ENCODE measurements around the gene NR1H2. TPM values are rescaled to one million over a fixed set of nuclear protein-coding genes. Genes with fewer than 3 reads are reported as not detected.
"Not testable (repeated sequence)": the region's sequence is repeated elsewhere in the genome, so short reads cannot be mapped to it uniquely, and the experiment has no call there.

The NR1H2 gene
- 10 to 100 TPM; 56.4 to 64.1 TPM for total RNA-seq

DNA sequence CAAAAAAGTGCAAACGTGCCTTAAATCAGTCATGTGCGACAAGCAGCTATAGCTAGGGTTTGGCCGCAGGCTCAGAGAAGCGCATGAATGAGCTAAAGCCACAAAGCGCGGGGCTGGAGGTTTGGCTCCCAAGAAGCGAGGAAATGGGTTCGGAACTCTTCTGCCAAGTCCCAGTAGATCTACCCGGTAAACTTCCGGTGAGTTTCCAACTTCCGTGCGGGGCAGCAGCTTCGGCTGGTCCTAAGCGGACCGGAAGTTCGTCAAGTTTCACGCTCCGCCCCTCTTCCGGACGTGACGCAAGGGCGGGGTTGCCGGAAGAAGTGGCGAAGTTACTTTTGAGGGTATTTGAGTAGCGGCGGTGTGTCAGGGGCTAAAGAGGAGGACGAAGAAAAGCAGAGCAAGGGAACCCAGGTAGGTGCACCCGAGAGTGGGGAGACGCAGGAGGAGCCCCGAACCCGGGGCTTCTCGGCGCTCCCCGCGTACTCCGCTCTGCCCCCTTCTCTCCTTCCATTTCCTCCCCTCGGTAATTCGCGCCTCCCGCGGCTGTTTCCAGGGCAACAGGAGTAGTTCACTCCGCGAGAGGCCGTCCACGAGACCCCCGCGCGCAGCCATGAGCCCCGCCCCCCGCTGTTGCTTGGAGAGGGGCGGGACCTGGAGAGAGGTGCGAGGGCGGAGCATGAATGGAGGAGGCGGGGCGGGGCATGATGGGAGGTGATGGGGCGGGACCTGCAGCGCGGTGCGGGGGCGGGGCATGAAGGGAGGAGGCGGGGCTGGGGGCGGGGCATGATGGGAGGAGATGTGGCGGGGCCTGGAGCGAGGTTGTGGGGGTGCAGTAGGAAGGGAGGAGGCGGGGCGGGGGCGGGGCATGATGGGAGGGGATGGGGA, at the start of gene NR1H2:
TSS of gene NR1H2 (plus strand) at position 292 of the 885 bp plus-strand sequence. CDS start 1,149 bp downstream, outside the sequence.
- ChIA-PET CTCF (interaction anchor here (1.3 to 1.5 kb wide), 4 partner anchors 9 to 19 kb away, joined by 4 to 19 read pairs (median 4); no protein-coding TSS in a partner anchor), POLR2A (interaction anchor here (0.7 to 2.0 kb wide), 5 partner anchors 8 to 1412 kb away, joined by 3 to 8 read pairs (median 4); partner anchors contain the start of gene POLD1)
- peak; percentile 89 for ATAC-seq
- peak within 1 kb of the TSS; percentile 98 for H3K27ac Mint-ChIP-seq
- peak within 1 kb of the TSS; percentile 86 for H3K4me3 Mint-ChIP-seq
- no peaks in the 10 kb centered on the region for H3K27me3 Mint-ChIP-seq (ENCODE audit: low read depth)
- H3K36me3 Mint-ChIP-seq (ENCODE audit: low read depth), result peaks cover 32% of the 10 kb centered on the region
- H3K4me1 Mint-ChIP-seq (ENCODE audit: low read depth), result peaks cover 23% of the 10 kb centered on the region
- H3K9me3 Mint-ChIP-seq (ENCODE audit: insufficient read depth), result no peaks in the 10 kb centered on the region
- peak; percentile 96 for DNase-seq

DNA sequence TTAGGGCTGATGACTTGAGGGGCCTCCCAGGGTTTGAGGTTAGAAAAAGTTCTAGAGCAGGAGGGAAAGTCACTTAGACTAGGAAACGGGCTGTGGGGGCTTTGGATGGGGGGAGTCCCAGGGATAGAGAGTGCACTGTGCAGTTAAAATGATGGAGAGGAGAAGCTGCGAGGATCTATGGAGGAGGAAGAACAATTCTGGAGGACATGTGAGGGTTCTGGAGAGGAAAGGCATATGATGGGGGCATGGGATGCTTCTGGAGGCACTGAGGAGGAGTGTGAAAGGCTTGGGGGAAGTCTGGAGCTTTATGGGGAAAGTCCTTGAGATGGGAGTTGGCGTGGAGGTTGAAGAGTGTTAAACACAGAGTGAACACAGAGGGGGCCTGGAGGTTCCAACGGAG, 49.2 kb upstream of the NR1H2 start:
- no peak overlapping the region for H3K4me3 Mint-ChIP-seq
- H3K4me1 Mint-ChIP-seq (ENCODE audit: low read depth), result peaks cover 51% of the 10 kb centered on the region
- ATAC-seq, result no peak
- H3K27me3 Mint-ChIP-seq (ENCODE audit: low read depth), result peaks cover 41% of the 10 kb centered on the region
- ChIA-PET POLR2A (no interaction called here), CTCF (no interaction called here)
- peaks cover 13% of the 10 kb centered on the region for H3K36me3 Mint-ChIP-seq (ENCODE audit: low read depth)
- no peak for DNase-seq
- no peaks in the 10 kb centered on the region for H3K9me3 Mint-ChIP-seq (ENCODE audit: insufficient read depth)
- H3K27ac Mint-ChIP-seq, result no peak overlapping the region

DNA sequence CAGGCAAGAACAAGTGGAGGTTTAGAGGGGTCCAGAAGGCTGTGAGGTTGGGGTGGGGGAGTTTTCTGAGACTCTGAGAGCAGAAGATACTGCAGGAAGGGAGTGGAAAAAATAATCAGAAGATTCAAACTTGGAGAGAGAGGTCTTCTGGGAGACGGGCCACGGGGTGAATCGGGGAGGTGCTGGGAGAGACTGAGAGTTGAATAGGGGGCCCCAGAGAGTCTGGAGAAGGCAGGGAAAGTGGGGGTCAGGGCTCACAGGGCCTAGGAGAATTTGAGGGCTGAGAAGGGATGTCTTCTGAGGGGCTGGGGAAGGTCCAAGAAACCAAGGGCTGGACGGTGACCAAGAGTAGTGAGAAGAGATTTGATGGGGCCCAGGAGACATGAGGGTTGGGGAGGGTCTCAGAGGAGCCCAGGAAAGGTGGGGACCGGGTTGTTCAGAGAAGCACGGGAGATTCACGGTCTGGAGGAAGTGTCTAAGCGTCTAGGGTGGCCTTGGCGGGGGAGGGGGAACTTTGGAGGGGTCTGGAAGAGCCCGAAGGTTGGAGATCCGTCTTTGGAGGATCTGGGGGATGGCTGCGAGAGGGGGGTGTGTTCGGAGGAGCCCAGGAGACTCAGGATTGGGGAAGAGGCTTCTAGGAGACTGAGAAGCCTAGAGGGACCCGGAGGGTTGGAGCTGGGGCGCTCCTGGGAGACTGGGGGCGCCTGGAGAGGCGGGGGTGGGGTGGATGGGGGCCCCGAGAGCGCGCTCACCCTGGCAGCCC, 48.6 kb upstream of the NR1H2 start:
- Mint-ChIP-seq H3K27me3 (ENCODE audit: low read depth) (peaks cover 46% of the 10 kb centered on the region), H3K4me1 (ENCODE audit: low read depth) (peaks cover 58% of the 10 kb centered on the region), H3K4me3 (peak overlapping the region; percentile 49), H3K9me3 (ENCODE audit: insufficient read depth) (no peaks in the 10 kb centered on the region), H3K27ac (peak overlapping the region; percentile 50), H3K36me3 (ENCODE audit: low read depth) (peaks cover 13% of the 10 kb centered on the region)
- DNase-seq, result no peak
- ChIA-PET CTCF (interaction anchor here (1.3 kb wide), 1 partner anchor 57 kb away, joined by 3 read pairs; the partner anchor contains the start of gene POLD1), POLR2A (no interaction called here)
- no peak for ATAC-seq

DNA sequence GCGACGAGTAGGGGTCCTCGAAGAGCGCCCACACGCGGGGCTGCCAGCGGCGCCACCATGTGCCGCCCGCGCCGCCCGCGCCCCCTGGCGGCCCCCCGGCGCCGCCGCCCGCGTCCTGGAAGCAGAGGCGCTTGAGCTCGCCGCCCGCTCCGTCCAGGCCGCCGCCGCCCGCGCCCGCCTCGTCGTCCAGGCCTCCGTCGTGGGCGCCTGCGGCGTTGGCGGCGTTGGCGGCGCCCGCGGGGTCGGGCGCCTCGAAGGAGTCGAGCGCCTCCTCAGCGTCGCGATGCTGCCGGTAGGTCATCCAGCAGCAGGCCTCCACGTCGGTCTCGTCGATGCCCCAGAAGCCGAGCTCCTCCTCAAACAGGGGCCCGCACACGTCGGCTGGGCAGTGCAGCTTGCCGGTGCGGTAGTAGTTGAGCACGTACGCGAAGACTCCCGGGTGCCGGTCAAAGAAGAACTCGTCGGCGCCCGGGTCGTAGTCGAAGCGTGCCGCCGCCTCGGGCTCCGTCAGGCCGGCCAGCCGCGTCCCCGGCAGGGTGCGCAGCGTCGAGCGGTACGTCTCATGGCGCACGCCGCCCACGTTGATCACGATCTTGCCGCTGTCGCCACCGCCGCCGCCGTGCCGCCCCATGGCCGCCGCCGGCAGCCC, 47.9 kb upstream of the NR1H2 start:
- Mint-ChIP-seq H3K9me3 (ENCODE audit: insufficient read depth) (no peaks in the 10 kb centered on the region), H3K4me1 (ENCODE audit: low read depth) (peaks cover 61% of the 10 kb centered on the region), H3K27ac (no peak overlapping the region), H3K4me3 (no peak overlapping the region), H3K27me3 (ENCODE audit: low read depth) (peaks cover 48% of the 10 kb centered on the region), H3K36me3 (ENCODE audit: low read depth) (peaks cover 13% of the 10 kb centered on the region)
- POLR2A ChIA-PET, result no interaction called here
- CTCF ChIA-PET, result interaction anchor here (1.3 kb wide), 3 partner anchors 10 to 56 kb away, joined by 3 to 7 read pairs (median 3); partner anchors contain the start of gene POLD1
- DNase-seq (no peak), ATAC-seq (no peak)

DNA sequence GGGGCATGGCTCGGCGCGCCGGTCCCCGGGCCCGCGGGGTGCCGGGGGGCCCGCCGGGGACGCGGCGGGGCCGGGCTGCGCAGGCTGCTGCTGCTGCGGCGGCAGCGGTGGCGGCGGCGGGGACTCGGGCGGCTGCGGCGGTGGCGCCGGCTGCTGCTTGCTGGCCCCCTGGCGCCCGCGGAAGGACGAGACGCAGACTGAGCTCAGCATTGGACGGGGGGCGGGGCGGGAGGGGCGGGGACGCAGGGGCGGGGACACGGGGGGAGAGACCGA, 47.4 kb upstream of the NR1H2 start:
- CTCF ChIA-PET, result interaction anchor here (0.6 to 1.3 kb wide), 4 partner anchors 9 to 55 kb away, joined by 3 to 7 read pairs (median 3); partner anchors contain the start of gene POLD1

DNA sequence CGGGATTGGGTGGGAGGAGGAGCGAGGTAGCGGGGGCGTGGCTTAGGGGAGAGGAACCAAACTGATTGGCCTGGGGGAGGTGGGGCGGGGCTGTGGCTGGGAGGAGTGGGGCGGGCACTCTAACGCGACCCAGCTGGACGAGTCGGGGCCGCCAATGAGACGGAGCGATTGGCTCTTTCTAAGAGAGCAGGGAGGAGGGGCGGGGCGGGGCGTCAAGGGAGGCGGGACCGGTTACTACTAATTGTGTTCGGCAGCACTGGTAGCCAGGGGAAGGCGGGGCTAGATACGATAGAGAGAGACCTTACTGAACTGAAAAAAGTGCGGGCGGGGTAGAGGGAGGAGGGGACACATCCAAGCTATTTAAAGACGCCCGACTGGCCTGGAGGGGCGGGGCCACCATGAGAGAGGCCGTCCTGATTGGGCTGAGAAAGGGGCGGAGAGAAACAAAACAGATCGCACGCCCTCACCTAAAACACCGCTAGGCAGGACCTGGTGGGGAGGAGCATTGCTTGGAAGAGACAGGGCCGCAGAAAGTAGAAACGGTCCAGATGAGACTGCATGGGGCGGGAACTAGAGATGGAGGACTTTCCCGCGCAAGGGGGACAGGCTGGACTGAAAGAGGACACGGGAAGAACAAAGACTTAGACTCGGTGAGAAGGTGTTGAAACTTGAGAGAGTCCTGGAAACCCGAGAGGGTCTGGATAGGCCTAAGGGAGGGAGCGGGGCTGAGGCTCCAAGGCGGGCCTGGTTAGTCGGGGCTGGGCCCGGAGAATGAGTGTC, 46.9 kb upstream of the NR1H2 start, which contains the start of gene KCNC3:
TSS of gene KCNC3 (minus strand) at position 232 of the 780 bp plus-strand sequence. CDS start 295 bp downstream, outside the sequence.
- H3K36me3 Mint-ChIP-seq (ENCODE audit: low read depth), result peaks cover 15% of the 10 kb centered on the region
- H3K4me1 Mint-ChIP-seq (ENCODE audit: low read depth), result peaks cover 71% of the 10 kb centered on the region
- no peaks in the 10 kb centered on the region for H3K9me3 Mint-ChIP-seq (ENCODE audit: insufficient read depth)
- peak; percentile 92 for DNase-seq
- H3K4me3 Mint-ChIP-seq, result peak within 1 kb of the TSS; percentile 65
- ATAC-seq, result peak; percentile 55
- POLR2A ChIA-PET, result no interaction called here
- peak within 1 kb of the TSS; percentile 65 for H3K27ac Mint-ChIP-seq
- CTCF ChIA-PET, result interaction anchor here (0.6 to 1.3 kb wide), 4 partner anchors 9 to 55 kb away, joined by 3 to 7 read pairs (median 3); partner anchors contain the start of gene POLD1
- peaks cover 48% of the 10 kb centered on the region for H3K27me3 Mint-ChIP-seq (ENCODE audit: low read depth)

More for the DNA sequence above, 47.4 kb upstream of the NR1H2 start:
- Mint-ChIP-seq H3K4me3 (no peak overlapping the region), H3K27ac (no peak overlapping the region), H3K4me1 (ENCODE audit: low read depth) (peaks cover 66% of the 10 kb centered on the region), H3K9me3 (ENCODE audit: insufficient read depth) (no peaks in the 10 kb centered on the region), H3K36me3 (ENCODE audit: low read depth) (peaks cover 13% of the 10 kb centered on the region), H3K27me3 (ENCODE audit: low read depth) (peaks cover 48% of the 10 kb centered on the region)
- DNase-seq (no peak), ATAC-seq (no peak)
- POLR2A ChIA-PET, result no interaction called here

DNA sequence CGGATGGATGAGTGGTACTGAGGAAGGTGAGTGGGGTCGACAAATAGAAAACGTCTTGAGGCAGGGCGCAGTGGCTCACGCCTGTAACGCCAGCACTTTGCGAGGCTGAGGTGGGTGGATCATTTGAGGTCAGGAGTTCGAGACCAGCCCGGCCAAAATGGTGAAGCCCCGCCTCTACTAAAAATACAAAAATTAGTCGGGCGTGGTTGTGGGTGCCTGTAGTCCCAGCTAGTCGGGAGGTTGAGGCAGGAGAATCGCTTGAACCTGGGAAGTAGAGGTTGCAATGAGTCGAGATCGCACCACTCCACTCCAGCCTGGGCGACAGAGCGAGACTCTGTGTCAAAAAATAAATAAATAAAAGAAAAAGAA, 46.3 kb upstream of the NR1H2 start:
- DNase-seq; H3K9me3 Mint-ChIP-seq (ENCODE audit: insufficient read depth); POLR2A ChIA-PET; CTCF ChIA-PET; ATAC-seq: not testable (repeated sequence)
- peaks cover 15% of the 10 kb centered on the region for H3K36me3 Mint-ChIP-seq (ENCODE audit: low read depth)
- H3K4me1 Mint-ChIP-seq (ENCODE audit: low read depth), result peaks cover 74% of the 10 kb centered on the region
- H3K4me3 Mint-ChIP-seq, result peak overlapping the region; percentile 65
- H3K27me3 Mint-ChIP-seq (ENCODE audit: low read depth), result peaks cover 46% of the 10 kb centered on the region
- H3K27ac Mint-ChIP-seq, result peak overlapping the region; percentile 65

DNA sequence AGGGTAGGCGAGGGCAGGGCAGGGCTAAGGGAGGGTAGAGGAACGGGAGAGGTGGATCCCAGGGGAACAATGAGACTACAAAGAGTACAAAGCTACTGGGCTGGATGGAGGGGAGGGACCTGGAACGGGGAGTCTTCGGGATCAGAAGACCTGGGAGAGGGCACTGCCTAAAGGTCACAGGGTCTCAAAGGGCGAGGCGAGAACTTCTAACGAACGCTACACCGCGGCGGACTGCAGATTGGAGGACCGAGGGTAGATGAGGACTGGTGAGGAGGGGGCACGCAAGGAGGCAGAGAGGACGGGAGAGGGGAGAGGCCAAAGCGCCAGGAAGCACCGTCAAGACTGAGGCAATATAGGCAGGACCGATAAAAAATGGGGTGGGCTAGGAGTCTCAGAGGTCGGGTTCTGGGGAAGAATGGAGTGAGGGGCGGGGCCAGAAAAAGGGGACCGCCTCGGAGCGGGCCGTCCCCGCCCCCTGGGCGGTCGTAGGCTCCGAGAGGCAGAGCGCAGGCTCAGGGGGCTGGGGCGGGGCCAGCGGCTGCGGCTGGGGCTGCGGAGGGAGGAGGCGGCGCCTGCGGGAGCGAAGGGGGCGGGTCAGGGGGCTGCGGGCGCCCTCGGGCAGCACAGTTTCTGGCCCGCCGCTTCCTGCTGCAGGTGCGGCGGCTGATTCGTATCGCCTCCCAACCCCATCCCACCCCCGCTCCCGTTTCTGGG, 45.7 kb upstream of the NR1H2 start:
- ATAC-seq, result peak; percentile 62
- H3K4me3 Mint-ChIP-seq, result peak overlapping the region; percentile 68
- peak overlapping the region; percentile 78 for H3K27ac Mint-ChIP-seq
- ChIA-PET CTCF (no interaction called here), POLR2A (no interaction called here)
- peaks cover 15% of the 10 kb centered on the region for H3K36me3 Mint-ChIP-seq (ENCODE audit: low read depth)
- H3K4me1 Mint-ChIP-seq (ENCODE audit: low read depth), result peaks cover 76% of the 10 kb centered on the region
- peak; percentile 89 for DNase-seq
- peaks cover 45% of the 10 kb centered on the region for H3K27me3 Mint-ChIP-seq (ENCODE audit: low read depth)
- no peaks in the 10 kb centered on the region for H3K9me3 Mint-ChIP-seq (ENCODE audit: insufficient read depth)

DNA sequence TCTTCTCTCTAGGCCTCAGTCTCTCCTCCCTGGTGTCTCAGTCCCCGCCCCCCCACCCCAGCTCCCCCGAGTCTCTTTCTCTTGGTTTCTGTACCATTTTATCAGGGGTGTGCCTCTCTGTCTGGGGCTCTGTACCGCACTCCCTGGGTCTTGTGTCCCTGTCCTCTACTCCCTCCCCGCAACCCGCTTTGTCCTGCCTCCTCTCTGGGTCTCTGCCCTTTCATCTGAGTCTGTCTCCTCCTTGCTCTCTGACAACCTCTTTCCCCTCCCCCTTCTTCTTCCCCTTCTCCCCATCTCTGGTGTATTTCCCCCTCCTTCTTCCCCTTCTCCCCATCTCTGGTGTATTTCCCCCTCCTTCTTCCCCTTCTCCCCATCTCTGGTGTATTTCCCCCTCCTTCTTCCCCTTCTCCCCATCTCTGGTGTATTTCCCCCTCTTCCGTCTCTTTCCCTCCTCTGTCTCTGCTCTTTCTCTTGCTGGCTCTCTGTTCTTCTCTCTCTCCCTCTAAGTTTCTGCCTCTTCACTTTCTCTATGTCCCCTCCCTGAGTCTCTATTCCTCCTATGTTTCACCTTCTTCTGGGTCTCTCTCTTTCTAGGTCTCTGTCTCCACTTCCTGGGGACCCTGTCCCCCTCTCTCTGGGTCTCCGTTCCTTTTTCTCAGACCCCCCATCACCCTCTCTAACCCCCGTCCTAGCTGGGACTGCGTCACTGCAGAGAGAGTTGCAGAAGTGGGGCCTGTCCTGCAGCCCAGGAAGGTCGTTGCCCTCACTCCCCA, 44.9 kb upstream of the NR1H2 start:
- CTCF ChIA-PET, result no interaction called here
- peaks cover 15% of the 10 kb centered on the region for H3K36me3 Mint-ChIP-seq (ENCODE audit: low read depth)
- peak; percentile 38 for DNase-seq

DNA sequence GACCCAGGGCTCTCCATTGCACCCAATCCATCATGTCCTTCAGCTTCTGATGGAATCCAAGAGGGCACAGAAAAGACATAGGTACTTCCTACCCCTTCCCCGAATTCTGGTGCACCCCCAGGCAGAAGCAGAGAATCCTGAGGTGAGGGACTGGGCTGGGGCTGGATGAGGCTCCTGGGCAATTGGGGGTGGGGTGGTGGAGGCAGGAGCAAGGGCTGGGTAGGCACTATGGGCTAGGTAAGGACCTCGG, 44.3 kb upstream of the NR1H2 start:
- no peaks in the 10 kb centered on the region for H3K9me3 Mint-ChIP-seq (ENCODE audit: insufficient read depth)
- H3K27me3 Mint-ChIP-seq (ENCODE audit: low read depth), result peaks cover 36% of the 10 kb centered on the region
- peak overlapping the region; percentile 71 for H3K27ac Mint-ChIP-seq
- H3K4me3 Mint-ChIP-seq, result peak overlapping the region; percentile 68
- H3K36me3 Mint-ChIP-seq (ENCODE audit: low read depth), result peaks cover 15% of the 10 kb centered on the region
- DNase-seq (no peak), ATAC-seq (no peak)
- peaks cover 70% of the 10 kb centered on the region for H3K4me1 Mint-ChIP-seq (ENCODE audit: low read depth)
- ChIA-PET CTCF (no interaction called here), POLR2A (interaction anchor here (1.2 kb wide), 1 partner anchor 26 kb away, joined by 4 read pairs; no protein-coding TSS in a partner anchor)

More for the DNA sequence above, 44.9 kb upstream of the NR1H2 start:
- peaks cover 42% of the 10 kb centered on the region for H3K27me3 Mint-ChIP-seq (ENCODE audit: low read depth)
- H3K4me3 Mint-ChIP-seq, result peak overlapping the region; percentile 68
- peak overlapping the region; percentile 78 for H3K27ac Mint-ChIP-seq
- ATAC-seq, result no peak
- no peaks in the 10 kb centered on the region for H3K9me3 Mint-ChIP-seq (ENCODE audit: insufficient read depth)
- POLR2A ChIA-PET, result interaction anchor here (1.2 kb wide), 1 partner anchor 26 kb away, joined by 4 read pairs; no protein-coding TSS in a partner anchor
- peaks cover 75% of the 10 kb centered on the region for H3K4me1 Mint-ChIP-seq (ENCODE audit: low read depth)
